Right hindlimb (tissue), 1 donor: ENCODE measurements around the gene MED8.
A peak's percentile ranks its signal among the peaks of the same experiment; 100 is the strongest.
"Not testable (repeated sequence)": the region's sequence is repeated elsewhere in the genome, so short reads cannot be mapped to it uniquely, and the experiment has no call there.

Source experiments
- DNase-seq: peaks from one replicate; pipeline ENCODE4 v3.0.0-alpha.2; 2018

Gene MED8

DNA sequence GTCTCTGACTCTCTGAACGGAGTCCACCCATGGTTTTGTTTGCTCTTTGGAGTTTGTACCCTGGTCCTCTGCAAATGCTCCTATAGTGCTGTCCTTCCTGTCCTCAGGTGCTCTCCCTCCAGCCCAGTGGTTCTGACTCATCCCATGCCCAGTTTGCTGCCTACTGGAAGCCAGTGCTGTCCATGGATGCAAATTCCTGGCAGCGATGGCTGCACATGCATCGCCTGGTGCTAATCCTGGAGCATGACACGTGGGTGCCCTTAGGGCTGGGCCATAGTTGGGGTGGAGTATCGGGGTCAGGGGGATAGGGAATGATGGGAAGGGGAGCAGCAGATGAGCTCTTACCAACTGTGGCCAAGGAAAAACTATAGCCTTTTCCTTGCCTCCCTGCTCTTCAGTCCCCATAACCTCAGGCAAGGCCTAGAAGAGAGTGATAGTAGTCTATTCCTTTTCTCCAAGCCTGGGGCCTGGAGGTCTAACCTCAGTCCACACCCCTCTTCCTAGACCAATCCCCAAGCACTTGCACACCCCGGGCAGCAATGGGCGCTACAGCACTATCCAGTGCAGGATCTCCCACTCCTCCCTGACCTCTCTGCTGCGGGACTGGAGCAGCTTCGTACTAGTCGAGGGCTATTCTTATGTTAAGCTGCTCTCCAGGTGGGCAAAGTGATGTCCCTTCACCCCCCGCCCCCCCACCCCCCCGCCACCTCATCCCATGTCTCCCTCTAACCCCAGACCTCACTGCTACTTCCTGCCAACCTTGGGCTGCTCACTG is 32.6 kb upstream of the MED8 start:
- no peak for DNase-seq

DNA sequence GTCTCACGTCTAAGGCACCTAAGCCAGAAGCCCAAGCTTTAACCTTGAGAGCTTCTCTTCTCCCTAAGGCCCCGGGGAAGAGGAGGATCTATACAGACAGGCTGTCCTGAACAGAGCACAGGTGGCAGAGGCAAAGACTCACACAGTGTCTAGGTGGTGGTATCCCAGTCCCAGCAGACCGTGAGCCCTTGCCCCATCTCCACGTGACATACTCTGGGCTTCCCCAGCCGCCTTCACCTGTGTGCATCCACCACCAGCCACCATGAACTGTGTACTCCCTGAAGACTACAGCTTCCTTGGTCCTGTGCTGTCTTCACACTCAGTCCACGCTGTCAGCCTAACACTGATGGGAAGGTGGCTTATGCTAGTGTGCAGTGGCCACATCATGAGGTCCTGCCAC is 31.8 kb upstream of the MED8 start:
- no peak for DNase-seq

DNA sequence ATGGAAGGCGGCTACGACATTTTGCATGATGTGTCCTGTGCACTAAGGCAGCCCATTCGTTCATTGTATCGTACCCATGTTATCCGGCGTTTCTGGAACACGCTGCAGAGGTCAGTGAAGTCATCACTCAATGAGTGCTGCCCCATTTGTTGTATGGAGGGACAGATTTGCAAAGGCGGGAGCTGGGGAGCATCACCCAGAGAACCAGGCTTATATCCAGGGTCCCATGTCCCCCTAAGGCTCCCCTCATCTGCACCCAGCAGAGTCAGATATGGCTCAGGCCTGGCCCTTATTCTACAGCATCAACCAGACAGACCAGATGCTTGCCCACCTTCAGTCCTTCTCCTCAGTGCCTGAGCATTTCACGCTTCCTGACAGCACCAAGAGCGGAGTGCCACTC is 31.3 kb upstream of the MED8 start:
- DNase-seq, result no peak

DNA sequence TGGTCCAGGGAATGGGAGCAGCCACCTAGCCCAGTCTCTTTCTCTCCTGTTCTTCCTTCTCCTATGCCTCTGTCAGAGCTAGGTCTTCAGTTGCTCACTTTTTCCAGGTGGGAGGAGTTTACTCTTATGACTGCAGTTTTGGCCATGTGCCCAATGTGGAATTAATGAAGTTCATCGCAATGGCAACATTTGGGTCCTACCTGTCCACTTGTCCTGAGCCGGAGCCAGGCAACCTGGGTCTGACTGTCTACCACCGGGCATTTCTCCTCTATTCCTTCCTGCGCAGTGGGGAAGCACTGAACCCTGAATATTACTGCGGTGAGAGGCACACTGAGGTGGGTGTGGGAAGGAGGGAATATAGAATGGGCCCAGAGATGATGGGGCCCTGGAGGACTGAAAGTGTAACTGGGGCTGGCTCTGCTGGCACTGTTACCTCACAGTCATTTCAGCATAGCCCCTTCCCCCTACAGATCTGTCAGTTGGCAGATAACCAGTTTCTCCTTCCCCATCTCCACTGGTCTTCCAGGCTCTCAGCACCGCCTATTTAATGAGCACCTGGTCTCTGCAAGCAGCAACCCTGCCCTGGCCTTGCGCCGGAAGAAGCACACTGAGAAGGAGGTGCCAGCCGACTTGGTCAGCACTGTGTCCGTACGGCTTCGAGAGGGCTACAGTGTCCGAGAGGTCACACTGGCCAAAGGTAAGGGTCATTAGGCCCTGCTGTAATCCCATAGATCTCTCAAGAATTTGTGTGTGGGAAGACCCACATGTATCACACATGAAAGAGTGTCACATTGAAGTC is 30.2 kb upstream of the MED8 start:
- no peak for DNase-seq

DNA sequence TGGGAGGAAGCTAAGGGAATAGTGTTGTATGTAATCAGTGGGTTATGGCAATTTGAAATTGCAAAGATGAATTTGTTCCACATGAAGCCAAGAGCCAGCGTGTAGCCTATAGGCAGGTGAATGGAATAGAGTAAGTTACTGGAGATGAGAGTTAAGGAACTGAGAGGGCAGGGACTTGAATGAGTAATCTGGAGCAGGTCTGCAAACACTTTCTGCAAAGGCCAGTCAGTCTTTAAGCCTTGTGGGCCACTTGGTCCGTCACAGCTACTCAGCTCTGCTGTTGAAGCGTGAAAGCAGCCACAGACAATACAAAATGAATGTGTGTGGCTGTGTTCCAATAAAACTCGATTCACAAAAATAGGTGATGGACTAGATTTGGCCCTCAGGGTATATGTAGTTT is 29.3 kb upstream of the MED8 start:
- no peak for DNase-seq

DNA sequence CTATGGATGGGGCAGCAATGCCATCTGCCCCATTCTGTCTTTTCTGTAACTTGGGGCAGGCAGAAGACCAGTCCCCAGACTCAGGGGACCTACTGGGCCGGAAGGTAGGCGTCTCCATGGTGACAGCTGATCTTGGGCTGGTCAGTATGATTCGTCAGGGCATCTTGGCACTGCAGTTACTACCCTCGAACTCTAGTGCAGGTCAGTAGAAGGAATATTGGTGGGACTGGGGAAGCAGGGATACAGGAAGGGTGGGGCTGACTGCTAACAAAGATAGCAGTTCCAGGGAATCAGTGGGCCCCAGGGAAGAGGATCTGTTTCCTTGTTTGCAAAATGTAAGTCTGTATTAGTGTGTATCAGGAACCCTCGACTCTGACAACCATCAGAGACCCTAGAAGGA is 26.3 kb upstream of the MED8 start:
- DNase-seq, result no peak

DNA sequence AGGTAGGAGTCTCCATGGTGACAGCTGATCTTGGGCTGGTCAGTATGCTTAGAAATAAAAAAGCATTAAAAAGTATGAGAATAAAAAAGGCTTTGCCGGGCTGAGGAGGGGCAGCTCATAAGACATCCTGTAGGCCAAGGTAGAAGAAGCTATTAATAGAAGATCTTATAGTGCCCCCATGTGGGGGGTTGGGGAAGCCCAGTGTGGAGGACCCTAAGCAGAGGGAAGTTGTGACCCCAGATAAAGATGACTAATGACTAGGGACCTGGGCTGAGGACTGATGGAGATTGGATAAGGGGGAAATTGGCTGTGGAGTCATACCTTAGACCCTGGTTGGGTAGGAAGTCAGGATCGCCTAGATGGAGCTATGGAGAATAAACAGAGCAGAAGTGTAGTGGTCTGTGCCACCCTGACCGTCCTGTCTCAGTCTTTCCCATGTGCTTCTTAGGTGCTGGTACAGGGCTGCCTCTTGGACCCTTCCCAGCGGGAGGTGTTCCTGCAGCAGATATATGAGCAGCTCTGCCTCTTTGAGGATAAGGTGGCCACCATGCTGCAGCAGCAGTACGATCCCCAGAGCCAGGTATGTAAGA is 25.1 kb upstream of the MED8 start:
- DNase-seq, result peak; percentile 51

DNA sequence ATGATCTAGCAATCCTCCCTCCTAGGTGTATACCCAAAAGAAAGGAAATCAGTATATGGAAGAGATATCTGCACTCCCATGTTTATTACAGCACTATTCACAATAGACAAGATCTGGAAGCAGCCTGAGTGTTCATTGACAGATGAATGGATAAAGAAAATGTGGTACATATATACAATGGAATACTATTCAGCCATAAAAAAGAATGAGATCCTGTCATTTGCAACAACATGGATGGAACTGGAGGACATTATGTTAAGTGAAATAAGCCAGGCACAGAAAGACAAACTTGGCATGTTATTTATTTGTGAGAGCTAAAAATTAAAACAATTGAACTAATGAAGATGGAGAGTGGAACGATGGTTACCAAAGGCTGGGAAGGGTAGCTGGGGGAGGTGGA is 23.8 kb upstream of the MED8 start:
- not testable (repeated sequence) for DNase-seq

DNA sequence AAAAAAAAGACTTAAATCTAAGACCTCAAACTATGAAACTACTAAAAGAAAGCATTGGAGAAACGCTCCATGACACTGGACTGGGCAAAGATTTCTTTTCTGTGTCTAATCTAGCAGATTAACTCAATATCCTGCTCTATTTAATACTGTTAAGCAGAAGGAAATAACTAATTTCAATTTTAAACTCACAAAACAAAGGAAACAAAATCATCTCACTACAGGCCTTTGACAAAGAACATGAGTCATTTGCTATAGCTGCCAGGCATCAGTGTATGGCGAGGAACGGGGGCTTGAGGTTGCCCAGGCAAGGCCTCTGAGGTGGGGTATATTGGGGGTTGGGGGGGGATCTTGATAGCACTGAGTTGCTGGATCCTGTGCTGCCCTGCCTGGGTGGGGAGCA is 21.0 kb upstream of the MED8 start:
- no peak for DNase-seq

DNA sequence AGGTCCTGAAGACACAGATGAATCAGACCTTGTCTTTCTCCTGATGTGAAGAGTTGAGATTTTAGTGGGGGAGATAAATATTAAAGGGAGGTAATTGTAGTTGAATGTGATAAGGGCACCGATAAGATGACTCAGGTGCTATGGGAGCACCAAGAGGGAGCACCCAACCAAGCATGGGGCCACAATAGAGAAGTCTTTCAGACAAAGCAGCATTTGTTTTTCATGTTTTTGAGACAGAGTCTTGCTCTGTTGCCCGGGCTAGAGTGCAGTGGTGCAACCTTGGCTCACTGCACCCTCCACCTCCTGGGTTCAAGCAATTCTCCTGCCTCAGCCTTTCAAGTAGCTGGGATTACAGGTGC is 16.3 kb upstream of the MED8 start:
- DNase-seq, result no peak

DNA sequence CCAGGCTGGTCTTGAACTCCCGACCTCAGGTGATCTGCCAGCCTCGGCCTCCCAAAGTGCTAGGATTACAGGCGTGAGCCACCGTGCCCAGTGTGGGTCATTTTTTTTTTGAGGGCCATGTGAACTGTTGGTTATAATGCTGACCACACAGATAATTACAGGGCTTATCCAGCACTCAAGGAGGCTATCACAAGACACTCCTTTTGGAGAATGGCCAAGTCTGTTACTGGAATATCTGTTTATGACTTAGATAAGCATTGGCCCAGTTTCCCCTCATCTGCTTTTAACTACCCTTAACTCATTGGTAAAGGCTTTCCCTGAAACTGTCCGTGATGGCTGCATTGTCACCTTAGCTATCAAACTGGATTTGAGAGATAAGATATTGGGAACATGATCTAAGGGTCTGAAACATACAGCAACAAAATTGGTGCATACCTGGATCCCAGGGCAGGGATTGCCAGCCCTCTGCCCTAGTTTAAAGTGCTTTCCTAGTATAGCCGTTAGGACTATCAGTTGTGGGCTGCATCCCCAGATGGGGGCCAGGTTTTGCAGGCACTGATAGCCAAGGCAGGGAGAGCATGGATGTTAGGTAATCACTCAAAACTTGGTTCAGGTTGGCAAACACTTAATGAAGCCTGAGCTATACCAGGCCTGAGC is 15.7 kb upstream of the MED8 start:
- DNase-seq, result no peak

DNA sequence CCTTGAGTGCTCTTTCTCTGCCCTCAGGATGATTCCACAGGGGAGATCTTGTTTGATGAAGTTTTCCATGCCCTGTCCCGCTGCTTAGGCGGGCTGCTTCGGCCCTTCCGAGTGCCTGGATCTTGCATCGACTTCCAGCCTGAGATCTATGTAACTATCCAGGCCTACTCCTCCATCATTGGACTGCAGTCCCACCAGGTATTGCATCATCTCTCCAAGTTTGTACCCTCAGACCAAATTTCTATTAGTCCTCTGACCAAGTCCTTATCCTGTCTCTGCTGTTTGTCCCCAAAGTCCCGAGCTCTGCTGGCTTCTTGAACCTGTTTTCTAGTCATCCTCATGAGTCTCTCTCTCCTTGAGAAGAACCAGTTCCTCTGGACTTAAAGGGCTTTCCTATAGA is 14.8 kb upstream of the MED8 start:
- no peak for DNase-seq

DNA sequence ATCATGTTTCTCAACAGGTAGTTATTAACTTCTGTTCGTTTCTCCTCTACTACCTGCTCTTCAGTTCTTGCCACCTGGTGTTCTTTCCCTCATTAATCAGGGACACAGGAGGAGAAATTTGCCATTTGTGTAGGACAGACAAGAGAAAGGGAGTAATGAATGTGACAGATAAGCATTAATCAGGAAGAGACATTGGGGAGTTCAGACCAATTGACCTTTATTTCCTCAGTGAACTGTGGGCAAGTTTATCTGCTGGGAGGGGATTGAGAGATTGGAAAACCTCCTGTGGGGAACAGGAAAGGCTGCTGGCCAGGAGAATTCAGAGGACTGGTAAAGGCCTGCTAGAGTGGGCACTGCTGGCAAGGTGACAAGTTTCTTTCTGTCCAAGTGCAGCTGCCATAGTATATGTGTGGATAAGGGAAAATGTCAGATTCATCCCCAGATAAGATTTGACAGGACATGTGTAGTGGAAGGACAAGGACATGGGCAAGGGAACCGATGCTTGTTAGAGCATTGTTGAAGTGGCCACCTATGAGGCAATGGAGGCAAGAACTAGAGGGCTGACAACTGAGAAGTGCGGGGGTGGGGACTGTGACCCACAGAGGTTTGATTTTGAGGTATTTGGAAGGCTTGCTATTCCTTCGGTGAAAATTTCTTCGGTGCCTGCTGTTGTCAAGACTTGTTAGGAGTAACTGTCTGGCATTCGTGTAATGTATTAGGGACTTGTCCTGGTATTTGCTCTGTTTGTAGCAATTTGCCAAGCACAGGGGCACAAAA is 12.7 kb upstream of the MED8 start:
- no peak for DNase-seq

DNA sequence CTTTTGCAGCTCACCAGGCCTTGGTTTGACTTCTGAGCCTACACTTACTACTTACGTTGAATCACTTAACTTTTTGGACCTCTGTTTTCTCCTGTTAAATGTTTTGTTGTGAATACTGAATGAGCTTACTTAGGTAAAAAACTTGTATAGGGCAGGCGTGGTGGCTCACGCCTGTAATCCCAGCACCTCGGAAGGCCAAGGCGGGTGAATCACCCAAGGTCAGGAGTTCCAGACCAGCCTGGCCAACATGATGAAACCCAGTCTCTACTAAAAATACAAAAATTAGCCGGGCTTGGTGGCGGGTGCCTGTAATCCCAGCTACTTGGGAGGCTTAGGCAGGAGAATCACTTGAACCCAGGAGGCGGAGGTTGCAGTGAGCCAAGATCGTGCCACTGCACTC is 10.8 kb upstream of the MED8 start:
- DNase-seq, result not testable (repeated sequence)

DNA sequence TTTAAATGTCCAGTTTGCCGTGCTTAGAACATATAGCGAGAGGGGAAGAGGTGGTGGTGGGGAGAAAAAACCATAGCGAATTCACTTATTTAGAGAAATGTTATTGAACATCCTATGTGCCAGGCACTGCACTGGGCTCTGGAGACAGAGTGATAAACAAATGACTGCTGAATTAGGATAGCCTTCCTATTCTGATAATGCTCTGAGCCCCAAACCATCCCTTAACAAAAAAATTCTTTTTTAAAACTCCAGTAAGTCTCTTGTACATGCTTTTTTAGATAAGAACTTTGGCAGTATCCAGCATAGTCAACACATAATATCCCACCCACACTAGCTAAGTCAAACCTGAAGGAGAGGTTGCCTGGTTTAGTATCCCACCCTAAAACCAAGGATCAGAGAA is 8.6 kb upstream of the MED8 start:
- no peak for DNase-seq

DNA sequence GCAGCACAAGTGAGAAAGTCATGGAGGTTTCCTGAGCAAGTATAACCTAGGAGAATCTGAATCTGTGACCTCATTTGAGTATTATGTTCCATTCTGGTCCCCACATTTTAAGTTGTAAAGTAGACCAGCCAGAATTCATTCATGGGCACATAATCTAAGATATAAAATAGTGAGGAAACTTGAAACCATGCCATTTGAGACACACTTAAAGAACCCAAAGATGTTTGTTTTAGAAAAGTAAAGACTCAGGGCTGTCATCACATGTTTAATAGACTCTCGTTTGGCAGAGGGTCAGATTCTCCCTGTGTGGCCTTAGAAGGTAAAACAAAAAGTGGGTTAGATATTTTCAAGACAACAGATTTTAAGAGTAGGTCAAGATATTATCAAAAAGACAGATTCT is 6.5 kb upstream of the MED8 start:
- DNase-seq, result no peak

DNA sequence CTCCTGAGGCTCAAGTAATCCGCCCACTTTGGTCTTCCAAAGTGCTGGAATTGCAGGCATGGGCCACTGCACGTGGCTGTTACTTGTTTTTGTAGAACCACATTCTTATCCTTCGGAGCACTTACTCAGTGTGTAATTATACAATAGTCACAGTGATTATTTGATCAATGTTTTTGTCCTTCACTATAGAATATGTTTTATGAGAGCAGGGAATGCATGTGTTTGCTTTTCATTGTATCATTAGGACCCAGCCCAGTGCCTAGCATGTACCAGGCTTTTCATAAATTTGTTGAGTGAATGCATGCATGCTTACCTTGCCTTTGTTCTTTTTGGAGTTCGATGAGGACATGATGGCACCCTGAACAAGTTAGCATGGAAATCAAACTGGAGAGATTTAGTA is 5.9 kb upstream of the MED8 start:
- no peak for DNase-seq

DNA sequence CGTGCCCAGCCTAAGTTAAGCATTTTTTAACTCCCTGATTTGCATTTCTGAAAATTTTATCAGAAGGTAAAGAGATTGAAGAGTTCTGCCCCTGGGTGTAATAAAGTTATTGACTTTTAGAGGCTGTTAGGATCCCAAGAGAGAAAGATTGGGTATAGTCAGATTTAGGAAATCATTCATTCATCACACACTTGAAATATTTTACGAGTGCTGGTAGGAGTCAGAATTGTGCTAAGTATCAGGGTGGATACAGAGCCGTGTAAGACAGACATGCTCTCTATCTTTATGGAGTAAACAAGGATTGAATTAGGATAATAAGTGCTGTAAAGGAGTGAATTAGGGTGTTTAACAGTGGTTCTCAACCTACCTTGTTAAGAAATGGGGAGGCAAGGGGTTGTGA is 3.1 kb upstream of the MED8 start:
- no peak for DNase-seq

DNA sequence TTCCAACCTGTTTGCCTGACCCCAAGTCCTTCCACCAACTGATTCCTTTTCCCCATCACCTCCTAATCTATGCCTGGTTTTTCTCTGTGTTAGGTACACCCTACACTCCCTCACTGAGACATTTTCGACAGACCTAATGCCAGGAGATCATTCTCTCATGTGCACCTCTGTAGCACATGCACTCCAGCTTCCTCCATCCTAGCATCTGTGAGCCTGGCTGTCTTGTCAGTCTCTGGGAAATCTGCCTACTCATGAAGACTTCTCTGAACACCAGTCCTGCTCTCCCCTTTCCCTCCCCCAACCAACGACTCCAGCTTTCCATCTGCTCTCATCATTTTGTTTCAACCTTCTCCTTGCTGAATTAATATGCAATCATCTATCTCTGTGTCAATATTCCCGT is 987 bp downstream of the MED8 start:
- no peak for DNase-seq

DNA sequence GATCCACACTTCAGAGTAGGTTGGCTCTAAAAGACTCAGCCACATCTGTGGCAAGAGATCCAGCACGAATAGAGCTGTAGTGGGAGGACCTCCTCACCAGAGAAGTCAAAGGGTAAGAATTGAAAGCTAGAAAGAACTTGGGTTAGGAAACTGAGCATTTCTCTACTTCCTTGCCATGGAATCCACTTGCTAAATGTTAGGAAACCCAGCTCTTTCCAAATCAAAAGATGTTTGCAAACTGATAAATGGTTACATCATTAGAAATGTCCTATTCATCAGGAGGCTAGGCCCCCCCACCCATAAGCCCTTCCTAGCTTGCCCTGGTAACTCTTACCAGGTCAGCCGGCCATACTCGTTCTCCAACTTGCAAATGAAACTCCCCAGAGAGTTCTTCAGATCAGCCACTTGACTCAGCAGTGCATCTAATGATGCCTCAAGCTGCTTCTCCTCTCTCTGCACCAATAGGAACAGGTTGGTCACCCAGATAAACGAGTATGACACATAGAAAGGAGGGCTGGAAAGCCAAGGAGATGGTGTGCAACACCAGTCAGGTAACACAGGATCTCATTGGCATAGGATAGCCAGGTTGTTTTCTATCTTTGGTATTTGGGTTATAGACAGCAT is 1.5 kb downstream of the MED8 start:
- no peak for DNase-seq

DNA sequence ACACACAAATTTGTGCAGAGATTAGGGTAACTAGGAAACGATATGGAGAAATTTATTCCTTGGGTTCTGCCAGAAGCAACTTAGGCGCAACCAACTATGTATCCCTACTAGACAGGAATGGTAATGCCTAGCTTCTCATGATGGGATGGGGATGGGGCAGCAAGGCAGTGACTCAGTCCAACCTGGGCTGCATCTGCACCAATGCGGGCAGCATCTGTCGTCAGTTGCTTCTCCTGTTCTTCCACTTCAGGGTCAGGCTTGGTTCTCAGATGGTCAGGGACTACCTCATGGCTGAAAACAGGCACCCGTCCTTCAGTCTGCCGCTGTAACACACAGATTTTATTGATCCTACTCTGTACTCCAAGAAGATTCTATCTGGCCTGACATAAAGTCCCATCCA is 2.9 kb downstream of the MED8 start:
- DNase-seq, result no peak

DNA sequence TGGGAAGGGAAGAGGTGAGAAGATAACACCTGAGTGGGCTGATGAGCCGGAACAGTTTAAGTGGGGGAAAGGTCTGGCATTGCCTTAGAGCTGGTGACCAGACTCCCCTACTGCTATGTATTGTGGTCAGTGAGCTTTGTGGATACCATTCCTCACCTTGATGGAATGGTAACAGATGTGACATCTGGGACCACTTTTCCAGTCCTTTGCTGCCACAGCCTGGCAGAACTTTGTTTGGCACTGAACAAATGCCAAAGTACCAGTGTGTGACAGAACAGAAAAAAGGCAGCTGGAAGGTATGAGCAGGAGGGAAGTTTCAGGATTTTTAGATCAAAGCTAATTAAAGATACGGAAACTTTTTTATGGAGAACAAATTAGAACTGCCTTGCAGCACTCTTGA is 6.2 kb downstream of the MED8 start:
- DNase-seq, result no peak
